Measurements from ENCODE around the gene RAB40B. TPM values are rescaled to one million over a fixed set of nuclear protein-coding genes. Genes with fewer than 3 reads are reported as not detected.

Gene RAB40B
- polyA plus RNA-seq, 1 experiment: 9.4 TPM

GRCh38 chr17:82737967-82738877, 39.7 kb upstream of the RAB40B start:
- Histone ChIP-seq H3K27me3 (ENCODE audit: control insufficient read depth, insufficient read depth, low read length) (no peaks in the 10 kb centered on the region), H3K4me3 (ENCODE audit: low read depth, low read length) (no peak overlapping the region), H3K36me3 (ENCODE audit: control insufficient read depth, insufficient read depth, low read length) (peaks cover 6% of the 10 kb centered on the region)
- POLR2A ChIA-PET: no interaction called here
- TF ChIP-seq CTCF (IDR thresholded peaks at IDR 0.05; ENCODE audit: insufficient read depth, low read depth, low read length): no peak
- CTCF ChIA-PET: no interaction called here
- DNase-seq (ENCODE audit: low read depth): no peak

GRCh38 chr17:82736511-82737185, 38.1 kb upstream of the RAB40B start:
- ChIA-PET POLR2A (no interaction called here), CTCF (no interaction called here)
- DNase-seq (ENCODE audit: low read depth): no peak
- Histone ChIP-seq H3K36me3 (ENCODE audit: control insufficient read depth, insufficient read depth, low read length) (peaks cover 5% of the 10 kb centered on the region), H3K27me3 (ENCODE audit: control insufficient read depth, insufficient read depth, low read length) (no peaks in the 10 kb centered on the region), H3K4me3 (ENCODE audit: low read depth, low read length) (no peak overlapping the region)
- no peak for TF ChIP-seq CTCF (IDR thresholded peaks at IDR 0.05; ENCODE audit: insufficient read depth, low read depth, low read length)

DNA sequence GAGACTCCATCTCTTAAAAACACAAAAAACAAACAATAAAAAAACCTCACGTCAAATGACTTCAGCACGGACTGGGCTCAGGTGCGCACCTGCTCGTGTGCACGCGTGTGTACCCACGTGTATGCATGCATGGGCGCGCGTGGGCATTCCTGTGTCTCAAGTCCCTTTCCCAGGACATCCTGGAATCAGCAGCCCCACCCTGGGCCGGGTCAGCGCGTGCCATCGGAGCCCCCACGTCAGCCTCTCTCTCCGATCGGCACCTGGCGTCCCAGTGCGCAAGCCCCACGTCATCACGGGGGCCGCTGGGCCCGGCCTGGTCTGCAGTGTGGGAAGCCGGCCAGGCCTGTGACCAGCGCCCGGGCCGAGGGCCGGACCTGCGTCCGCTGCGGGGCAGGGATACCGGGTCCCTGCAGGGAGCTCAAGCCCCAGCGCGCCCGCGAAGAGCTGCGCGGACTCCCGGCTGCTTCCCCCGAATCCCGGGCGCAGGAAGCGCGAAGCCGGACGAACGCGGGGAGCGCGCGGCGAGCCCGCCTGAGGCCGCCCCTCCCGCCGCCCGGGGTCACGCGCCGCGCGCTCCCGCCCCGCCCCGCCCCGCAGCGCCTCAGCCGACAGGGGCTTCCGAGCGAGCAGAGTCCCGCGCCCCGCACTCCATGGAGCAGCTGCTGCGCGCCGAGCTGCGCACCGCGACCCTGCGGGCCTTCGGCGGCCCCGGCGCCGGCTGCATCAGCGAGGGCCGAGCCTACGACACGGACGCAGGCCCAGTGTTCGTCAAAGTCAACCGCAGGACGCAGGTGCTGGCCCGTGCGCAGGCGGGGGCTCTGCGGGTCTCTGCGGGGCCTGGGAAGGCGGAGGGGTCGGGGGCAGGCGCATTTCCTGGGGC, 36.7 kb upstream of the RAB40B start, which contains the start of gene FN3K:
Gene FN3K, plus strand, starts transcription at position 629 of the 880 bp plus-strand sequence. Its CDS starts 22 bp downstream, at position 651.
- 0 out of 2 replicates have a peak, but pooled peaks cover 1% of the 10 kb centered on the region for H3K36me3 ChIP-seq (ENCODE audit: control insufficient read depth, insufficient read depth, low read length)
- peak within 1 kb of the TSS; percentile 61 for H3K4me3 ChIP-seq (ENCODE audit: low read depth, low read length)
- H3K27me3 ChIP-seq (ENCODE audit: control insufficient read depth, insufficient read depth, low read length): no peaks in the 10 kb centered on the region
- CTCF ChIA-PET: interaction anchor here (0.6 kb wide), 1 partner anchor 11 kb away, joined by 3 read pairs; no protein-coding TSS in a partner anchor
- no peak for DNase-seq (ENCODE audit: low read depth)
- no peak for TF ChIP-seq CTCF (IDR thresholded peaks at IDR 0.05; ENCODE audit: insufficient read depth, low read depth, low read length)
- POLR2A ChIA-PET: no interaction called here

- peaks cover 3% of the 10 kb centered on the region for H3K36me3 ChIP-seq (ENCODE audit: control insufficient read depth, insufficient read depth, low read length)
- POLR2A ChIA-PET: no interaction called here
- CTCF ChIA-PET: no interaction called here
Observed at GRCh38 chr17:82732118-82732743, 33.7 kb upstream of the RAB40B start.

More at GRCh38 chr17:82732118-82732743, 33.7 kb upstream of the RAB40B start:
- no peak for DNase-seq (ENCODE audit: low read depth)
- no peaks in the 10 kb centered on the region for H3K27me3 ChIP-seq (ENCODE audit: control insufficient read depth, insufficient read depth, low read length)
- no peak for TF ChIP-seq CTCF (IDR thresholded peaks at IDR 0.05; ENCODE audit: insufficient read depth, low read depth, low read length)
- no peak overlapping the region for H3K4me3 ChIP-seq (ENCODE audit: low read depth, low read length)
